Fibroblast of the aortic adventitia (primary cell): Measurements from ENCODE around the gene STATH. TPM values are rescaled to one million over a fixed set of nuclear protein-coding genes. Genes with fewer than 3 reads are reported as not detected.

Experiments
- DNase-seq: peaks from one replicate; pipeline ENCODE4 v3.0.0-alpha.2; 2010; ENCODE audit warnings: low read depth
- H3K4me3 ChIP-seq: 2 replicates; pipeline ENCODE4 v1.5.1; 2011; ENCODE audit warnings: low read depth, mild to moderate bottlenecking, control low read depth, low read length, moderate library complexity
- CTCF ChIP-seq: IDR thresholded peaks from 2 replicates; pipeline ENCODE4 v1.5.1; 2011; ENCODE audit warnings: mild to moderate bottlenecking, low read length, control low read depth, inconsistent platforms; ENCODE audit not compliant: insufficient read depth
- total RNA-seq: library from RNA; depleted of rRNA; stranded (reverse); fragments of >200 nt; gene quantifications from 2 replicates; pipeline ENCODE4 v1.2.3, GENCODE V29; 2012; ENCODE audit warnings: low replicate concordance

Gene STATH
- total RNA-seq, 1 donor, result 0.72 TPM

GRCh38 chr4:69984030-69984443, 11.7 kb upstream of the STATH start:
- TF ChIP-seq CTCF, result no peak
- no peak overlapping the region for H3K4me3 ChIP-seq
- peak; percentile 50 for DNase-seq

- no peak overlapping the region for H3K4me3 ChIP-seq
- no peak for TF ChIP-seq CTCF
These were observed 9.1 kb upstream of the STATH start for GRCh38 chr4:69986663-69987062.

GRCh38 chr4:69991016-69991415, 4.8 kb upstream of the STATH start:
- no peak for TF ChIP-seq CTCF
- no peak overlapping the region for H3K4me3 ChIP-seq
- no peak for DNase-seq

More at GRCh38 chr4:69986663-69987062, 9.1 kb upstream of the STATH start:
- DNase-seq, result no peak

GRCh38 chr4:69994782-69995181, 984 bp upstream of the STATH start:
- no peak overlapping the region for H3K4me3 ChIP-seq
- no peak for TF ChIP-seq CTCF
- no peak for DNase-seq

GRCh38 chr4:69999420-69999819, 3.7 kb downstream of the STATH start:
- no peak overlapping the region for H3K4me3 ChIP-seq
- TF ChIP-seq CTCF, result no peak
- peak; percentile 1 for DNase-seq

GRCh38 chr4:70000711-70001110, 4.9 kb downstream of the STATH start:
- no peak for TF ChIP-seq CTCF
- no peak for DNase-seq
- H3K4me3 ChIP-seq, result no peak overlapping the region

GRCh38 chr4:70002507-70002906, 6.7 kb downstream of the STATH start:
- DNase-seq, result no peak
- no peak for TF ChIP-seq CTCF

More at GRCh38 chr4:70002507-70002906, 6.7 kb downstream of the STATH start:
- H3K4me3 ChIP-seq, result no peak overlapping the region
